ENCODE measurements around the gene NFIA.

The NFIA gene

DNA sequence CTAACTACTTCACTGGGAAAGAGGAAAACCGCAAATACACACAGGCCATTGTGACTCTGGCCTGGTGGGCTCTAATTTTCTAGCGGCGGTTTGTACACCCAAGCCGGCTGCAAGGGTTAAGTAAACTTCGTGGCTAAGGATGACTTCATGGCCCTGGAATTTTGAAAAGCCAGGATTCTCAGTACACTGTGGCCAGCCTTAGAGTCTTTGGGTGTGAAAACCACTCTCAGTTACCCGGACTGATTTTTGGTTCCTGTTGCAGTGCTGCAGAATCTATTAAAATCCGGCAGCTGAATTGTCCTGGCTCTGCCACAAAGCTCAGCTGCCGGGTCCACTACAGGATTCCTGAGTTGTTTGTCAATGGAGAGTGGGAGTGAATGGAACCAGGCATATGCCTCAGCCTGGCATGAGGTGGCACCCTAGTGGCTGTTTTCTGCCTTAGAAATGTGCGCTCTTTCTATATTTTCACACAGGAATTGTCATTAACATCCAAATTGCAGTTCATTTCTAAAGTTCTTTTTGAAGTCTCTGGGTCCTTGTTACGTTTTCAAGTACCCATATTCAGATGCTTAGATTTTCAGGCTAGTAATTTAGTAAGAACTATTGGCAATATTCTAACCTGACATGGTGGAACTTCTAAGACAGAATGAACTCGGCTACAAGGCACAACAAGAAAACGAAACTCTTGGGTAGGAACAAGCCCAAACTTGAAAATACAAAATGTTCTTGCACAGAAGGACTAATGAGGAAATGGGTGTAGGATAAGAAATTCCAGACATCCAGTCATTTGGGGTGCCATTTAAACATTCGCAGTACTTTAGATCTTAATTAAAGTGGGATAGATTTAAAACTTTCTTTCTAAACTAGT, 255.9 kb downstream of the NFIA start (continued):
- TF ChIP-seq AEBP2 (tag by site-specific recombination; IDR thresholded peaks at IDR 0.05; ENCODE audit: borderline replicate concordance) (no peak), MZF1 (tag by site-specific recombination; IDR thresholded peaks at IDR 0.05; ENCODE audit: borderline replicate concordance) (no peak), ZNF175 (tag by site-specific recombination; IDR thresholded peaks at IDR 0.05) (no peak), ZNF548 (tag by site-specific recombination; IDR thresholded peaks at IDR 0.05) (no peak), ZNF398 (tag by site-specific recombination; IDR thresholded peaks at IDR 0.05) (no peak), ZNF423 (tag by site-specific recombination; IDR thresholded peaks at IDR 0.05) (no peak), WT1 (tag by site-specific recombination; IDR thresholded peaks at IDR 0.05) (no peak), EGR2 (tag by site-specific recombination; IDR thresholded peaks at IDR 0.05; ENCODE audit: low read depth) (0 out of 2 replicates have a peak, but pooled peaks have one; percentile 18), BCL11B (tag by site-specific recombination; IDR thresholded peaks at IDR 0.05; ENCODE audit: low read depth) (no peak)
- TF ChIP-seq, protein P1, sequence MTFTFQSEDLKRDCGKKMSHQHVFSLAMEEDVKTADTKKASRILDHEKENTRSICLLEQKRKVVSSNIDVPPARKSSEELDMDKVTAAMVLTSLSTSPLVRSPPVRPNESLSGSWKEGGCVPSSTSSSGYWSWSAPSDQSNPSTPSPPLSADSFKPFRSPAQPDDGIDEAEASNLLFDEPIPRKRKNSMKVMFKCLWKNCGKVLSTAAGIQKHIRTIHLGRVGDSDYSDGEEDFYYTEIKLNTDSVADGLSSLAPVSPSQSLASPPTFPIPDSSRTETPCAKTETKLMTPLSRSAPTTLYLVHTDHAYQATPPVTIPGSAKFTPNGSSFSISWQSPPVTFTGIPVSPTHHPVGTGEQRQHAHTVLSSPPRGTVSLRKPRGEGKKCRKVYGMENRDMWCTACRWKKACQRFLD (tag by site-specific recombination; IDR thresholded peaks at IDR 0.05): no peak
- TF ChIP-seq, protein P2, sequence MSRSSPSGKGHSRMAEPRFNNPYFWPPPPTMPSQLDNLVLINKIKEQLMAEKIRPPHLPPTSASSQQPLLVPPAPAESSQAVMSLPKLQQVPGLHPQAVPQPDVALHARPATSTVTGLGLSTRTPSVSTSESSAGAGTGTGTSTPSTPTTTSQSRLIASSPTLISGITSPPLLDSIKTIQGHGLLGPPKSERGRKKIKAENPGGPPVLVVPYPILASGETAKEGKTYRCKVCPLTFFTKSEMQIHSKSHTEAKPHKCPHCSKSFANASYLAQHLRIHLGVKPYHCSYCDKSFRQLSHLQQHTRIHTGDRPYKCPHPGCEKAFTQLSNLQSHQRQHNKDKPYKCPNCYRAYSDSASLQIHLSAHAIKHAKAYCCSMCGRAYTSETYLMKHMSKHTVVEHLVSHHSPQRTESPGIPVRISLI (tag by site-specific recombination; IDR thresholded peaks at IDR 0.05): no peak
- TF ChIP-seq, protein P3, sequence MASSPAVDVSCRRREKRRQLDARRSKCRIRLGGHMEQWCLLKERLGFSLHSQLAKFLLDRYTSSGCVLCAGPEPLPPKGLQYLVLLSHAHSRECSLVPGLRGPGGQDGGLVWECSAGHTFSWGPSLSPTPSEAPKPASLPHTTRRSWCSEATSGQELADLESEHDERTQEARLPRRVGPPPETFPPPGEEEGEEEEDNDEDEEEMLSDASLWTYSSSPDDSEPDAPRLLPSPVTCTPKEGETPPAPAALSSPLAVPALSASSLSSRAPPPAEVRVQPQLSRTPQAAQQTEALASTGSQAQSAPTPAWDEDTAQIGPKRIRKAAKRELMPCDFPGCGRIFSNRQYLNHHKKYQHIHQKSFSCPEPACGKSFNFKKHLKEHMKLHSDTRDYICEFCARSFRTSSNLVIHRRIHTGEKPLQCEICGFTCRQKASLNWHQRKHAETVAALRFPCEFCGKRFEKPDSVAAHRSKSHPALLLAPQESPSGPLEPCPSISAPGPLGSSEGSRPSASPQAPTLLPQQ (tag by site-specific recombination; IDR thresholded peaks at IDR 0.05): peak; percentile 84

GRCh38 chr1:61338899-61339298, 256.5 kb downstream of the NFIA start:
- no peak overlapping the region for H3K4me3 ChIP-seq (ENCODE audit: low read depth, low read length)
- ChIA-PET POLR2A (no interaction called here), CTCF (interaction anchor here (0.7 to 1.6 kb wide), 6 partner anchors 35 to 363 kb away, joined by 3 to 5 read pairs (median 3); no protein-coding TSS in a partner anchor)
- H3K4me1 ChIP-seq (ENCODE audit: control insufficient read depth, insufficient read depth, low read length): peaks cover 19% of the 10 kb centered on the region; the same call in 1 of the 2 replicates
- peaks cover 0 to under 1% of the 10 kb centered on the region in 2 experiments; a peak in 1 of 3 replicates for H3K36me3 ChIP-seq (ENCODE audit: control insufficient read depth in 2 of 2, insufficient read depth in 1 of 2, low read length in 2 of 2)
- H3K9me3 ChIP-seq (ENCODE audit: control insufficient read depth, insufficient read depth, low read depth, low read length): no peaks in the 10 kb centered on the region
- no peak overlapping the region for H3K27ac ChIP-seq (ENCODE audit: extremely low read depth, low read depth, low read length)
- TF ChIP-seq ZNF248 (tag by site-specific recombination; IDR thresholded peaks at IDR 0.05) (no peak), ZNF837 (tag by site-specific recombination; IDR thresholded peaks at IDR 0.05) (no peak), ZNF768 (tag by site-specific recombination; IDR thresholded peaks at IDR 0.05) (no peak), ZNF785 (tag by site-specific recombination; IDR thresholded peaks at IDR 0.05) (no peak), ZNF501 (tag by site-specific recombination; IDR thresholded peaks at IDR 0.05) (no peak), SP7 (tag by site-specific recombination; IDR thresholded peaks at IDR 0.05) (no peak), ZBTB1 (tag by site-specific recombination; IDR thresholded peaks at IDR 0.05) (no peak), ZNF341 (tag by site-specific recombination; IDR thresholded peaks at IDR 0.05; ENCODE audit: low read depth) (no peak), OVOL3 (tag by site-specific recombination; IDR thresholded peaks at IDR 0.05) (no peak), ZNF155 (tag by site-specific recombination; IDR thresholded peaks at IDR 0.05) (no peak)
- TF ChIP-seq, protein P4, sequence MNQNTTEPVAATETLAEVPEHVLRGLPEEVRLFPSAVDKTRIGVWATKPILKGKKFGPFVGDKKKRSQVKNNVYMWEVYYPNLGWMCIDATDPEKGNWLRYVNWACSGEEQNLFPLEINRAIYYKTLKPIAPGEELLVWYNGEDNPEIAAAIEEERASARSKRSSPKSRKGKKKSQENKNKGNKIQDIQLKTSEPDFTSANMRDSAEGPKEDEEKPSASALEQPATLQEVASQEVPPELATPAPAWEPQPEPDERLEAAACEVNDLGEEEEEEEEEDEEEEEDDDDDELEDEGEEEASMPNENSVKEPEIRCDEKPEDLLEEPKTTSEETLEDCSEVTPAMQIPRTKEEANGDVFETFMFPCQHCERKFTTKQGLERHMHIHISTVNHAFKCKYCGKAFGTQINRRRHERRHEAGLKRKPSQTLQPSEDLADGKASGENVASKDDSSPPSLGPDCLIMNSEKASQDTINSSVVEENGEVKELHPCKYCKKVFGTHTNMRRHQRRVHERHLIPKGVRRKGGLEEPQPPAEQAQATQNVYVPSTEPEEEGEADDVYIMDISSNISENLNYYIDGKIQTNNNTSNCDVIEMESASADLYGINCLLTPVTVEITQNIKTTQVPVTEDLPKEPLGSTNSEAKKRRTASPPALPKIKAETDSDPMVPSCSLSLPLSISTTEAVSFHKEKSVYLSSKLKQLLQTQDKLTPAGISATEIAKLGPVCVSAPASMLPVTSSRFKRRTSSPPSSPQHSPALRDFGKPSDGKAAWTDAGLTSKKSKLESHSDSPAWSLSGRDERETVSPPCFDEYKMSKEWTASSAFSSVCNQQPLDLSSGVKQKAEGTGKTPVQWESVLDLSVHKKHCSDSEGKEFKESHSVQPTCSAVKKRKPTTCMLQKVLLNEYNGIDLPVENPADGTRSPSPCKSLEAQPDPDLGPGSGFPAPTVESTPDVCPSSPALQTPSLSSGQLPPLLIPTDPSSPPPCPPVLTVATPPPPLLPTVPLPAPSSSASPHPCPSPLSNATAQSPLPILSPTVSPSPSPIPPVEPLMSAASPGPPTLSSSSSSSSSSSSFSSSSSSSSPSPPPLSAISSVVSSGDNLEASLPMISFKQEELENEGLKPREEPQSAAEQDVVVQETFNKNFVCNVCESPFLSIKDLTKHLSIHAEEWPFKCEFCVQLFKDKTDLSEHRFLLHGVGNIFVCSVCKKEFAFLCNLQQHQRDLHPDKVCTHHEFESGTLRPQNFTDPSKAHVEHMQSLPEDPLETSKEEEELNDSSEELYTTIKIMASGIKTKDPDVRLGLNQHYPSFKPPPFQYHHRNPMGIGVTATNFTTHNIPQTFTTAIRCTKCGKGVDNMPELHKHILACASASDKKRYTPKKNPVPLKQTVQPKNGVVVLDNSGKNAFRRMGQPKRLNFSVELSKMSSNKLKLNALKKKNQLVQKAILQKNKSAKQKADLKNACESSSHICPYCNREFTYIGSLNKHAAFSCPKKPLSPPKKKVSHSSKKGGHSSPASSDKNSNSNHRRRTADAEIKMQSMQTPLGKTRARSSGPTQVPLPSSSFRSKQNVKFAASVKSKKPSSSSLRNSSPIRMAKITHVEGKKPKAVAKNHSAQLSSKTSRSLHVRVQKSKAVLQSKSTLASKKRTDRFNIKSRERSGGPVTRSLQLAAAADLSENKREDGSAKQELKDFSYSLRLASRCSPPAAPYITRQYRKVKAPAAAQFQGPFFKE (tag by site-specific recombination; IDR thresholded peaks at IDR 0.05; ENCODE audit: borderline replicate concordance): no peak

Measured in HEK293 (cell line).